ENCODE data around the gene HEXIM1.

- TF ChIP-seq, protein P1, sequence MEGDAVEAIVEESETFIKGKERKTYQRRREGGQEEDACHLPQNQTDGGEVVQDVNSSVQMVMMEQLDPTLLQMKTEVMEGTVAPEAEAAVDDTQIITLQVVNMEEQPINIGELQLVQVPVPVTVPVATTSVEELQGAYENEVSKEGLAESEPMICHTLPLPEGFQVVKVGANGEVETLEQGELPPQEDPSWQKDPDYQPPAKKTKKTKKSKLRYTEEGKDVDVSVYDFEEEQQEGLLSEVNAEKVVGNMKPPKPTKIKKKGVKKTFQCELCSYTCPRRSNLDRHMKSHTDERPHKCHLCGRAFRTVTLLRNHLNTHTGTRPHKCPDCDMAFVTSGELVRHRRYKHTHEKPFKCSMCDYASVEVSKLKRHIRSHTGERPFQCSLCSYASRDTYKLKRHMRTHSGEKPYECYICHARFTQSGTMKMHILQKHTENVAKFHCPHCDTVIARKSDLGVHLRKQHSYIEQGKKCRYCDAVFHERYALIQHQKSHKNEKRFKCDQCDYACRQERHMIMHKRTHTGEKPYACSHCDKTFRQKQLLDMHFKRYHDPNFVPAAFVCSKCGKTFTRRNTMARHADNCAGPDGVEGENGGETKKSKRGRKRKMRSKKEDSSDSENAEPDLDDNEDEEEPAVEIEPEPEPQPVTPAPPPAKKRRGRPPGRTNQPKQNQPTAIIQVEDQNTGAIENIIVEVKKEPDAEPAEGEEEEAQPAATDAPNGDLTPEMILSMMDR (IDR thresholded peaks at IDR 0.05): no peak
- TF ChIP-seq POLR2A (IDR thresholded peaks at IDR 0.05): no peak
Observed at GRCh38 chr17:45119964-45120363, 28.3 kb upstream of the HEXIM1 start.
